ENCODE data around the gene CPXM2.

CPXM2 gene

DNA sequence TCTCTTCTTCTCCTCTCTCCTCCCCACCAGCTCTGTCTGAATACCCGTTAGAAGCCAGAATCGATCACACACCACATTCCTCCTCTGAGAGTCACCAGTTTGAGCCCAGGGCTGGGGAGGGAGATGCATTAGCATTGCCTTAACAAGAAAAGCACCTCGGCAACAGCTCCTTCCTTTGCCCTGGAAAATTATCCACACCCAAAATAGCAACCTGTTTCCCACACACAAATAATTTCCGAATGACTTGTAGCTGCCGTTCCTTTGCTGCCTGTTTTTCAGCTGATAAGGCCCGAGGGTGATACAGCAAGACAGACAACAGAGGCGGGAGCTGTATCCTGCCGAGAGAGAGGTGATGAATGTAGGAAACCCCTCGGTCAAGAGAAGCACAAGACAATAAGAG is 91.3 kb downstream of the CPXM2 start:
- DNase-seq (ENCODE audit: low read depth, low spot score), result no peak

GRCh38 chr10:123798856-123799255 is 92.8 kb downstream of the CPXM2 start:
- DNase-seq (ENCODE audit: low read depth, low spot score), result no peak

- DNase-seq (ENCODE audit: low read depth, low spot score), result no peak
These were observed 93.8 kb downstream of the CPXM2 start for GRCh38 chr10:123797813-123798212.

- DNase-seq (ENCODE audit: low read depth, low spot score), result no peak
These were observed 94.9 kb downstream of the CPXM2 start for GRCh38 chr10:123796736-123797135.

- no peak for DNase-seq (ENCODE audit: low read depth, low spot score)
These were observed 95.6 kb downstream of the CPXM2 start for GRCh38 chr10:123795846-123796590.

- DNase-seq (ENCODE audit: low read depth, low spot score), result no peak
These were observed 96.3 kb downstream of the CPXM2 start for GRCh38 chr10:123795196-123795780.

- no peak for DNase-seq (ENCODE audit: low read depth, low spot score)
These were observed 99.2 kb downstream of the CPXM2 start for GRCh38 chr10:123792248-123792978.

GRCh38 chr10:123790132-123790885 is 101.3 kb downstream of the CPXM2 start:
- DNase-seq (ENCODE audit: low read depth, low spot score), result no peak

DNA sequence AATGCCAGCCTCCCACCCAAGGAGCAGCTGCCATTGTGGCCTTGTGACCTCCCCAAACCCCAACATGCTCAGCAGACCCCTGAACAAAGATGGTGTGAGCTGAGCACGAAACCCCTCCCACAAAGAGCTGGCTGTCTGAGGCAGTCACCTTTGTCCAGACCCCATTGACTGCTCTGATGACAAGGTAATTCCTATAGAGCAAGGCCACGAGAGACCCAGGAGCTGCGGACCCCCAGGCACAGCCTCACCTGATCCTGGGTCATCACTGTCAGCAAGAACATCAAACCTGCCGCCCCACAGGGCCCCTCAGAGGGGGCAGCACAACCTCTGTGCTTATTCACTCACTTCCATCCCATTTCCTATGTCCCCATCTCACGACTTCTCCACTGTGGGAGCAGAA is 102.6 kb downstream of the CPXM2 start:
- DNase-seq (ENCODE audit: low read depth, low spot score), result no peak

DNA sequence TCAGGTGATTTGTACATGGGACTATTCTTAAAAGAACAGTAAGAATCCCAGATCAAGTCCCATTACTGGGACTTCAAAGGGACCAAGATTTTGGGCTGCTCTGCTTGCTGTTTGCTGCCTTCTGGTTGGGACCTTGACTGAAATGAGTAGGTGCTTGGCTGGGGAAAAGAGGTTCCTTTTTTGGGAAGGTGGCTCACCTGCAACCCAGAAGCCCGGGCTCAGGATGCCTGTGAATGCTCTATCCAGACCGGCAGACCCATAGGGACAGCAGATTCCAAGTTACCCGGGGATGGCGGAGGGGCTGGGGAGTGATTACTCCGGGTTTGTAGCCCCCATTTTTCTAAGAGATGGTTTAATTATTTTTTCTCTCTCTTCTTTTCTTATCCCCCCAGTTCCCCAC is 104.0 kb downstream of the CPXM2 start:
- no peak for DNase-seq (ENCODE audit: low read depth, low spot score)

DNA sequence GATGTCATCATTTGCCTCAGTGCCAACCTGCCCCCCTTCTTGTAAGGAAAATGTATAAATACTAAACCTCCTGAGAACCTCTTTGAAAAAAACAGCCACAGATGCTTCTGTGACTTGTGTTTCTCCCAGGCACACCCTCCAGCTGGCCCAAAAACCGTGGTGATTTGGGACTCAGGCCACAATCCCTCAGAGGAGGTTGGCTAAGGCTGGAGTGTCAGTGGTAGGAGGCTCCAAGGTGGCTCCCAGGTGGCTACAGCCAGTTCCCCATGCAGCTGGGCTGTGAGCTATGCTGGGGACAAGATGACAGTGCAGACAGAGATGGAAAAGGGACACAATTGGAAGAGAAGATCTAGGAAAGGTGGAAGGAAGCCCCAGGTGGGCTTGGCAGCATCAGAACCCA is 104.7 kb downstream of the CPXM2 start:
- no peak for DNase-seq (ENCODE audit: low read depth, low spot score)

GRCh38 chr10:123786306-123786705 is 105.3 kb downstream of the CPXM2 start:
- no peak for DNase-seq (ENCODE audit: low read depth, low spot score)

DNA sequence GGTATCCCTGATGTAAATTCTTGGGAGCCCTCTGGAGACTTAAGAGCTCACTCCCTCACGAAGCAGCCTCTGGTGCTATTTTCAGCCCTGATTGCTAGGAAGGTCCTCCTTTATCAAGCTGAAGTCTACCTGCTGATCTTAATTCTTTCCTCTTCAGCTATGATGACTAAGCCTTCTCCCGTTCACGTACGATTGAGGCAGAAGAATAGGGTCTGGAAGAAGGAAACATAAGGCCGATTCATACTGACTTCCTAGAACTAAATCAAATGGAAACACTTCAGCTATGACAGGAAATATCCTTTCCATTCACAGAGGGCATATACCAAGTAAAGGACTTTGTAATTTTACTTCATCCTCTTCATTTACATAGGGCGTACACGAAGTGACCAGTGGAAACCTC is 107.0 kb downstream of the CPXM2 start:
- DNase-seq (ENCODE audit: low read depth, low spot score), result no peak

- no peak for DNase-seq (ENCODE audit: low read depth, low spot score)
These were observed 107.4 kb downstream of the CPXM2 start for GRCh38 chr10:123784216-123784615.

GRCh38 chr10:123783296-123783695 is 108.3 kb downstream of the CPXM2 start:
- DNase-seq (ENCODE audit: low read depth, low spot score), result no peak

- no peak for DNase-seq (ENCODE audit: low read depth, low spot score)
These were observed 109.1 kb downstream of the CPXM2 start for GRCh38 chr10:123782549-123782948.

DNA sequence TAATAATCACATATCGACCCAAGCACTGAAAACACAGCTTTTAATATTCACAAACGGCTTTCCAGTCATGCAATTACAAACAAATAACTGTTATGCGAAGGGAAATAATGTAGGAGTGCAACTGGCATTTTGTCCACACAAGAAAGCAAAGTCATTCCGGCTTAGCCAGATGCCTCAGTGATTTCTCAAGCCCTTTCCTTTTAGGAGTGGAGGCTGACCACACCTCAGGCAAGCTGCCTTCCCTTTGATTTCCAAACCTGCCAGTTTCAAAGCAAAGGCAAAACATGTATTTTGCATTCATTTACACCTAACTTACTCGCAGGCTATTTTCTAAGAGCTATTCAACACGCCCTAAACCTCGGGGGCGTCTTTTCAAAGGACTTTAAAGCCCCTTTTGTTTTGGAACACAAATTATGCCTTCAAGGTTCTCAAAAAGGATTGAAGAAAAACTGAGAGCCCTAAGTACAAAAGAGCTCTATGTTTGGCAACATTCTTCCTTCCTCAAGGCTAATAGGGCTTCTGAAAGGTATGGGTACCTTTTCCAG is 109.6 kb downstream of the CPXM2 start:
- no peak for DNase-seq (ENCODE audit: low read depth, low spot score)

- no peak for DNase-seq (ENCODE audit: low read depth, low spot score)
These were observed 110.2 kb downstream of the CPXM2 start for GRCh38 chr10:123781324-123781900.

GRCh38 chr10:123778719-123779517 is 112.7 kb downstream of the CPXM2 start:
- no peak for DNase-seq (ENCODE audit: low read depth, low spot score)

DNA sequence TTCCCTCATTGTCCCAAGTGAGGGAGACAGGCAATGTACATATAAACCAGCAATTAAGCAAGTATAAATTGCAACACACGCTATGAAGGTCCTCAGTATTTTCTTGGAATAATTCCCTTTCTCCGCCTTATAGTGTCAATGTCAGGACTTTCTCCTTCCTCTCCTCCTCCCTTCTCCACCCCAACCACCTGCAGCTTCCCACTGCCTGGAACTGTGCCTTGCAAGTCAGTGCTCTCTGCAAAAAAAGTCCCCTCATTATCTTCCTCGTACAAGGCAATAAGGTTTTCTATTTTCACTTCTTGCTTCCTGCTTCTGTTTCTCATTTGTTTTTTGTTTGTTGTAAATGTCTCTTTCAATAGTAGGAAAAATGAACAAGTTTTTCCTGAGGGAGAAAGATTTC is 113.7 kb downstream of the CPXM2 start:
- no peak for DNase-seq (ENCODE audit: low read depth, low spot score)
